Head of caudate nucleus (tissue), 42 donors: ENCODE results near the gene PDE10A.
"Not testable (repeated sequence)": the region's sequence is repeated elsewhere in the genome, so short reads cannot be mapped to it uniquely, and the experiment has no call there.

Experiments used
- DNase-seq, 42 donors: peaks; one replicate each; pipeline versions ENCODE4 v3.0.0 to v3.0.0-alpha.2; 2020 to 2021; ENCODE audit warnings: mixed read lengths in 7 of 42
- intact Hi-C: fragments of 100-400 bp; cut with DNase I; formaldehyde crosslinking; loops from one replicate; pipeline ENCODE4 v1.15.0; 2022

Gene PDE10A

GRCh38 chr6:165605182-165605875 lies 57.7 kb downstream of the PDE10A start:
- intact Hi-C loops = no loop called here
- peak in 1 of 42 donors; percentile 9 for DNase-seq

GRCh38 chr6:165602291-165602690 lies 60.8 kb downstream of the PDE10A start:
- intact Hi-C loops = no loop called here
- DNase-seq = no peak

- intact Hi-C loops = no loop called here
- DNase-seq = no peak
These were observed 62.4 kb downstream of the PDE10A start for GRCh38 chr6:165600606-165601005.

GRCh38 chr6:165599596-165600487 lies 63.2 kb downstream of the PDE10A start:
- intact Hi-C loops = no loop called here
- peak in 9 of 42 donors; percentile 12 to 47 (median 37) for DNase-seq

GRCh38 chr6:165599121-165599520 lies 63.9 kb downstream of the PDE10A start:
- intact Hi-C loops = no loop called here
- DNase-seq = no peak

GRCh38 chr6:165597821-165598220 lies 65.2 kb downstream of the PDE10A start:
- intact Hi-C loops = no loop called here
- no peak for DNase-seq

- intact Hi-C loops = no loop called here
- no peak for DNase-seq
These were observed 68.3 kb downstream of the PDE10A start for GRCh38 chr6:165594584-165595333.

- DNase-seq, intact Hi-C loops: not testable (repeated sequence)
These were observed 70.1 kb downstream of the PDE10A start for GRCh38 chr6:165592947-165593346.

GRCh38 chr6:165588515-165588914 lies 74.5 kb downstream of the PDE10A start:
- DNase-seq = no peak

GRCh38 chr6:165587206-165587605 lies 75.8 kb downstream of the PDE10A start:
- intact Hi-C loops = no loop called here
- DNase-seq = no peak

More at GRCh38 chr6:165588515-165588914, 74.5 kb downstream of the PDE10A start:
- intact Hi-C loops = no loop called here

- intact Hi-C loops = no loop called here
- no peak for DNase-seq
These were observed 76.3 kb downstream of the PDE10A start for GRCh38 chr6:165586706-165587105.

- intact Hi-C loops = no loop called here
- DNase-seq = no peak
These were observed 78.0 kb downstream of the PDE10A start for GRCh38 chr6:165585060-165585459.

GRCh38 chr6:165584541-165584940 lies 78.5 kb downstream of the PDE10A start:
- no peak for DNase-seq
- intact Hi-C loops = no loop called here

GRCh38 chr6:165581678-165582077 lies 81.4 kb downstream of the PDE10A start:
- intact Hi-C loops = no loop called here
- DNase-seq = no peak

GRCh38 chr6:165580136-165580535 lies 82.9 kb downstream of the PDE10A start:
- DNase-seq = no peak
- intact Hi-C loops = no loop called here

- DNase-seq = no peak
- intact Hi-C loops = no loop called here
These were observed 83.9 kb downstream of the PDE10A start for GRCh38 chr6:165579151-165579550.

GRCh38 chr6:165577556-165577955 lies 85.5 kb downstream of the PDE10A start:
- intact Hi-C loops = no loop called here
- no peak for DNase-seq

- no peak for DNase-seq
- intact Hi-C loops = no loop called here
These were observed 87.9 kb downstream of the PDE10A start for GRCh38 chr6:165575158-165575549.

GRCh38 chr6:165574220-165575157 lies 88.6 kb downstream of the PDE10A start:
- intact Hi-C loops = no loop called here
- DNase-seq = no peak
